GM18907 (cell line): Measurements from ENCODE around the gene MAGI3.
"Not testable (repeated sequence)": the region's sequence is repeated elsewhere in the genome, so short reads cannot be mapped to it uniquely, and the experiment has no call there.

Experiments used
- ATAC-seq: cut with Tn5 transposase; IDR thresholded peaks from one replicate; pipeline ENCODE4 v1.9.1; 2021; ENCODE audit warnings: mild to moderate bottlenecking, moderate library complexity; ENCODE audit not compliant: unreplicated experiment

MAGI3 gene

DNA sequence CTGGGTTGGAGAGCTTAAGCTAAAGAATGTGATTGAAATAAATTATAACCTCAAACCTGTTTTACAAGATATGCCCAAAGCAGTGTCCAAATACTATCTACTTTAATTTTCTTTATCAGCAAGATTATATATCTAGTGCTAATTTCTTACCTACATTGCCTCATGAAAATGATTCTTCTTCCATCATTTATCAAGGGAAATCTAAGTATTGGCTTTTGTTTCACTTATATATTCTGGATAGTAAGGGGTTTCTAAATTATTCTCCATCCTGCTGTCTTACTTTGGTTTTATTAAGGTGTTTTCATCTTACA is 287.8 kb downstream of the MAGI3 start:
- ATAC-seq: no peak

DNA sequence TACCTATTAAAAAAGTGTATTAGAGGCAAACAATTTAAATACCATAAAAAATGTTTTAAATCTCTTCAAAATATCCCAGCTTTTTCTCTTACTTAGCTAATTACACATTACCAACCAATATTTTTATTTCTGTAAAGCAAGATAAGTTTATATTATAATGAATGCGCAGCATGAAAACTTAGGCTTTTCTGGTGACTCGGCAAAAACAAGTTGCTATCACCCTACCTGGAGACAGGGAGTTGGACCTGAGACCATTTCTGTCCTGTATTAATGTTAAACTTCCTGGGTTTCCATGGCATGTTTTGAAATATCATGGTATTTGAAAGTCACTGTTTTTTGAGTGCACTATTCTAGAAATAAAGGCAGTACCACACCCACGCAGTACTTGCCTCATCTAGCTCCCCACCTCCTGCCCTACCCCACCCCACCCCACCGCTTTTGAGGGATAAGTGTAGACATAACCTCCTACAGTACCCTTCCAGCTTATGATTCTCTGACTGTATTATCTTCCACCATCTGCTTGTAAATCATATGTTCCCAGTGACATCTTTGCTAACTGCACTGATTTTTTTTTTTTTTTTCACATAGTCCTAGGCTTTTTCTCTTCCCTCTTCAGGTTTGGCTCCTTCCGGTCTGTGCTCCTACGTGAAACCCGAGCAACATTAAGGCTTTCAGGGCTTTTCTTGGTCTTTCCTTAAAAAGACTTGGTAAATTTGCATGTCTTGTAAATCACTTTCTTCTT is 291.5 kb downstream of the MAGI3 start:
- no peak for ATAC-seq

DNA sequence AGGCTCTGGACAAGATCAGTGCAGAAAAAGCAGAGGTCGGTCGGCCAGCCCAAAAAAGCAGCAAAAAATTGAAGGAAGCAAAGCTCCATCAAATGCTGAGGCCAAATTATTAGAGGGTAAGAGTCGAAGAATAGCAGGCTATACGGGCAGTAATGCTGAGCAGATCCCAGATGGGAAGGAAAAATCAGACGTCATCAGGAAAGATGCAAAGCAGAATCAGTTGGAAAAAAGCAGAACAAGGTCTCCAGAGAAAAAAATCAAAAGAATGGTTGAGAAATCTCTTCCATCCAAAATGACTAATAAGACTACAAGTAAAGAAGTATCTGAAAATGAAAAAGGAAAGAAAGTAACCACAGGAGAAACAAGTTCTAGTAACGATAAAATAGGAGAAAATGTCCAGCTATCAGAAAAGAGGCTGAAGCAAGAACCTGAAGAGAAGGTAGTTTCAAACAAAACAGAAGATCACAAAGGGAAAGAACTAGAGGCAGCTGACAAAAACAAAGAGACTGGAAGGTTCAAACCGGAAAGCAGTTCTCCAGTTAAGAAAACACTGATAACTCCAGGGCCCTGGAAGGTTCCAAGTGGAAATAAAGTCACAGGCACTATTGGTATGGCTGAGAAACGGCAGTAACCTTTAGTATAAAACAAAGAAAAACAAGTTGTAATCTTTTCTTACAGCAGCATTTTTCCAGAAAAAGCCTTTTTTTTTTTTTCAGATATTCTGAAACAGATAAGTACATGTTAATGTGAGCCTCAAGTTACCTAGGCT is 293.3 kb downstream of the MAGI3 start:
- no peak for ATAC-seq

DNA sequence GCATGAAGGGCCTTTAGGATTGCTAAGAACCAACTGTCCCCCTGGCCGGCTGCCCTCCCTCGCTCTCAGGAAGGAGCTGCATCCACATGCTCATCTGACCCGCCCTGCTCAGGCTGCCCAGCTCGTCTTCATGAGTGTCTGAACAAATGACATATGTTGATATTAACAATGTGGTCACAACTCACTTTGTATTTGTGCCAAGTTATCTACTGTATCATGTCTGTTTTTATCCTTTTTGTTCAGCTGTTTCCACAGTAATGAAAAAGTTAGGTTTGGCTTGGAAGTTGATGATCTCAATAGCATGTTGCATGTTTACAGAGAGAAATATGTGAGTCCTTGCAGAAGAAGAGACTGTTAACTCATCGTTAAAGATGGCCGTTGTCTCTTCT is 293.8 kb downstream of the MAGI3 start:
- ATAC-seq: no peak

DNA sequence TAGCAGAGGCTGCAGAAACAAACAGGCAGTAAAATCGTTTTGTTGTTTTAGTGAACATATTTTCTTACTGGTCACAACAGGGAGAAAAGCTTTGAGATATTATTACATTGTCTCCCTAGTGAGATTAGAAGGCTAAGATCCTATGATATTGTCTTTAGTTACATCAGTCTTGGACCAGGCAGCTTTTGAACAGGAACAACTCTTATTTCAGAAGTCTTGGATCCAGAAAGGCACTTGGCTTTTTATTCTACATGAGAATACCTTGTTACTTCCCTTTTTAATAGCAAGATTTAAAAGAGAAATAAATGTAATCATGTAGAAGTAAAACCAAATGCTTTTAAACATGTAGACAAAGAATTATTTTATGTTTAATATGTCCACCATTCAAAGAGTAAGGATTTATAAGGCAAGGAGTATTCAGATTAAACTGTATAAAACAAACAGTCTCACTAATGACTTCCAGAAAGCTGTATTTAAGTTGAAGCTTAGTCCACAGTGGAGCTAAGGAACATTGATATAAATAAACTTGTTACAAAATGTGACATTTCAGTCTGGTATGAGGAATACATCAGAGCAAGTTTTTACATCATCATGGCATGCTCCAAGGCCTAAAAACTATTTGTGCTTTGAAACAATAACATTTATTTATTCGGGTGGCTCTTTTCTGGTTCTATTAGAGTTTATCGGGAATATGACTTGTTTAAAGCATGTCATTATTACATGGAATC is 296.7 kb downstream of the MAGI3 start:
- no peak for ATAC-seq

DNA sequence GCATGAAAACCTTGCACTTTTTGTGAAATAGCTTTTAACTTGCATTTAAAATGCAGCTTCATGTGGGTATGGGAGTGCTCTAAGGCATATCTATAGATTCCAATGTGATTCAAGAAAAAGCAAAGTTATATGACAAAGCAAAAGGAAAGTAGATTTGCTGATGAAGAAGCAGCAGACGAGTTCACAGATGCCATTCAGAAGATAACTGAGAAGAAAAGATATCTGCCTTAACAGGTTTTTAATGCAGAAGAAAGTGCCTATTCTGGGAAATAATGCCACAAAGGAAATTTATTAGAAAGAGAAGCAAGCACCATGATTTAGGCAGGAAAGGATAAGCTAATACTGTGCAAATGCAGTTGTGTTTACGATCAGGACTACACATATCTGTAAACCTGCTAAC is 300.9 kb downstream of the MAGI3 start:
- no peak for ATAC-seq

DNA sequence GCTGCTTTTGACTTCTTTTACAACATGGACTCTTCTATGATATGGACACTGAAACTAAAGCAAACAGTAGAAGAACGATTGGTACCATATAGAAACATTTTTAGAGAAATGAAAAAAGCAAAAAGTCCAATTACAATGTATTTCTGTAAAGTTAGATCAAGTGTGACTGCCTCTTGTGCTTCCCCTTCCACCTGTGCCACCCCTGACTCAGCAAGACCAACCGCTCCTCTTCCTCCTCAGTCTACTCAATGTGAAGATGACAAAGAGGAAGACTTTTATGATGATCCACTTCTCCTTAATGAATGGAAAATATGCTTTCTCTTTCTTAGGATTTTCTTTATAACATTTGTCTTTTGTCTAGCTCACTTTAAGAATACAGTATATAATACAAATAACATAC is 302.0 kb downstream of the MAGI3 start:
- no peak for ATAC-seq

DNA sequence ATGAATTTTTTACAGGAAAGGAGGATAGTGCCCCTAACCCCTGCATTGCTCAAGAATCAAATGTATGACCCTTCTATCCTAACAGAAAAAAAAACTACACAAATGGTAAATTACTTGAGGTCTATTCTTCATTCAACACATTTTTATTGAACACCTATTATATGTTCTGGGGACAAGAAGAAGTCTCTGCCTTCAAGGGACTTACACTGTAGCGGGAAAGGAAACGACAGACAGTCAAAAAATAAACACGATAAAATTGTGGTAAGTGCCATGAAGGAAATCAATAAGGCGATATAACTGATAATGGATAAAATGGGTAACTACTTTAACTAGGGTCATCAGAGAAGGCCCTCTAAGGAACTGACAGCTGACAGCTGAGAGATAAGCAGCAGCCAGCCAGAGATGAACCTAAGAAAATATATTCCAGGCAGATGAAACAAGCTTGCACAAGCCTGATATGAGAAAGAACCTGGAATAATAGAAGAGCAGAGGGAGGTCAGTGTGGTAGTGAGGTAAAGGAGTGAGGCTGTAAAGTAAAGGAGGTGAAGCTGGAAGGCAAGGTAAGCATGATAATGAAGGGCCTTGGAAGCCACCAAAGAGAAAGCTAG is 302.6 kb downstream of the MAGI3 start:
- ATAC-seq: no peak

DNA sequence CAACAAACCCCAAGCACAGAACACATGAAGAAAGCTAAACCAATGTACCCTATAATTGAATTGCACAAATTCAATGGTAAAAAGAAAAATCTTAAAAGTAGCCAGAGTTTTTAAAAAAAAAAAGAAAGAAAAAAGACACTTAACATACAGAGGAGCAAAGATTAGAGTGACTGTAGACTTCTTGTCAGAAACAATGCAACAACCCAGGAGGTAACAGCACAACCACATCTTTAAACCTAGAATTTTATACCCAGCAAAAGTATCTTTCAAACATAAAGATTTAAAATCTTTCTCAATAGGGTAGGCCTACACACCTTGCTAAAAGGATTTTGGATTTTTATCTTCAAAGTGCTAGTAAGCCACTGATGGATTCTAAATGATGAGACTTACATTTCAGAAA is 304.6 kb downstream of the MAGI3 start:
- ATAC-seq: no peak

DNA sequence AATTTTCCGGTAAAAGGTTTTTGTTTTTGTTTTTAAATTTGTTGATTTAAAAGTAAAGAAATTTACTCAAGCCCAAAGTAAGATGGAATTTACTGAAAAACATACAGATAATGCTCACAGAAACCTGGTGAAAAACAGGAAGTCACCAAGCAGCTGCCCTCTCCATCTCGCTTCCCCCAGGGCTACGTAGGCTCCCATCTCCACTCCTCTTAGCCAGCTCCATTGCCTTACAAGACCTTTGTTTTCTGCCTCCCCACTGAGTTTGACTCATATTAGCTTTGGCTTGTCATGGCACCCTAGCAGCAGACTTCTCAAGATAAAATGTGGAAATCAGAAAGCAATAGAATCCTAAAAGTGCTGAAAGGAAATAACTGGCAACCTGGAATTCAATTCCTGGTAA is 311.1 kb downstream of the MAGI3 start:
- no peak for ATAC-seq

DNA sequence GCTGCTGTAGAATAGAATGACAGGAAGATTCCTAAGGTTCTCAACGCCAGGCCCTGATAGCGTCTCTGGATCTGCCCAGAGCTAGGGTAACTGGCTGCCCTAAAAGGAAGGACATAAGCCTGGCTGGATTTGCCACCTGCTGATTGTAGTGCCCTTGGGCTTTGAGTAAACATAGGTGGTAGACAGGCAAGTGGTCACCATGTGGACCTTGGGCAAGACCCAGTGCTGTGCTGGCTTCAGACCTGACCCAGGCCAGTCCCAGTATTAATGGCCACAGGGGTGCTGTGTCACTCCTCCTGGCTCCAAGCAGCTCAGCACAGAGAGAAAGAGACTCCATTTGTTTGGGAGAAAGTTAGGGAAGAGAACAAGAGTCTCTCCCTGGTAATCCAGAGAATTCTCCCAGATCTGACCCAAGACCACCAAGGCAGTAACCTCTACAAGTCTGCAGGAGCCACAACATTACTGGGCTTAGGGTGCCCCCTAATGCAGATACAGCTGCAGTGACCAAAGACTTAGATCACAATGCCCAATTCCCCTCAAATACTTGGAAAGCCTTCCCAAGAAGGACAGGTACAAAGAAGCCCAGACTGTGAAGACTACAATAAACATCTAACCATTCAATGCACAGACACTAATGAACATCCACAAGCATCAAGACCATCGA is 324.4 kb downstream of the MAGI3 start:
- ATAC-seq: no peak

DNA sequence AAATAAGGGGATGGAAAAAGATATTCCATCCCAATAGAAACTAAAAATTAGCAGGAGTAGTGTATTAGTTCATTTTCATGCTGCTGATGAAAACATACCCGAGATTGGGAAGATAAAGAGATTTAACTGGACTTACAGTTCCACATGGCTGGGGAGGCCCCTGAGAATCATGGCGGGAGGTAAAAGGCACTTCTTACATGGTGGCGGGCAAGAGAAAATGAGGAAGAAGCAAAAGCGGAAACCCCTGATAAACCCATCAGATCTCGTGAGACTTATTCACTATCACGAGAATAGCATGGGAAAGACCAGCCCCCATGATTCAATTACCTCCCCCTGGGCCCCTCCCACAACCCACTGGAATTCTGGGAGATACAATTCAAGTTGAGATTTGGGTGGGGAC is 327.2 kb downstream of the MAGI3 start:
- not testable (repeated sequence) for ATAC-seq

DNA sequence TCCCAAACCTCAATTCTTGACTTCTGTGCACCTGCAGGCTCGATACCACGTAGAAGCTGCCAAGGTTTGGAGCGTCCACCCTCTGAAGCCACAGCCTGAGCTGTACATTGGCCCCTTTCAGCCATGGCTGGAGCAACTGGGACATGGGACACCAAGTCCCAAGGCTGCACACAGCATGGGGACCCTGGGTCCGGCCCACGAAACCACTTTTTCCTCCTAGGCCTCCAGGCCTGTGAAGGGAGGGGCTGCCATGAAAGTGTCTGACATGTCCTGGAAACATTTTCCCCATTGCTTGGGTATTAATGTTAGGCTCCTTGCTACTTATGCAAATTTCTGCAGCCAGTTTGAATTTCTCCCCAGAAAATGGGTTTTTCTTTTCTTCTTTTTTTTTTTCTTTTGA is 328.3 kb downstream of the MAGI3 start:
- not testable (repeated sequence) for ATAC-seq

DNA sequence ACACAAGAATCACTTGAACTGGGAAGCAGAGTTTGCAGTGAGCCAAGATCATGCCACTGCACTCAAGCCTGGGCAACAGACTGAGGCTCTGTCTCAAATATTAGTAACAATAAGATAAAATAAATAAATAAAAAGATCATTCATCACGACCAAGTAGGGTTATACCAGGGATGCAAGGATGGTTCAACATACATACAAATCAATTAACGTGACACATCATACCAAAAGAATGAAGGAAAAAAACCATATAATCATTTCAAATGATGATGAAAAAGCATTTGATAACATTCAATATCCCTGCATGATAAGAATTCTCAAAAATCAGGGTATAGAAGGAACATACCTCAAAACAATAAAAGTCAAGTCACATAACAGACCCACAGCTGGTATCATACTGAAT is 330.7 kb downstream of the MAGI3 start:
- no peak for ATAC-seq

DNA sequence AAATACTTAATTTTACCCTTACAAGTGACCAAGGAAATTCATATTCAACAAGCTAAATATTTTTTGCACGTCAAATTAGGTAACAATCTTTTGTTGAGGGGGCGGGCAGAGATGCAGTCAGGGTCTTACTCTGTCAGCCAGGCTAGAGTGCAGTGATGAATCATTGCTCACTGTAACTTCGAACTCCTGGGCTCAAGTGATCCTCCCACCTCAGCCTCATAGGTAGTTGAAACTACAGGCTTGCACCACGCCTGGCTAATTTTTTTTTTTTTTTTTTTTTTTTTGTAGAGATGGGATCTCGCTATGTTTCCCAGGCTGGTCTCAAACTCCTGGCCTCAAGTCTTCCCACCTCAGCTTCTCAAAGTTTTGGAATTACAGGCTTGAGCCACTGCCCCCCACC is 342.5 kb downstream of the MAGI3 start:
- no peak for ATAC-seq

DNA sequence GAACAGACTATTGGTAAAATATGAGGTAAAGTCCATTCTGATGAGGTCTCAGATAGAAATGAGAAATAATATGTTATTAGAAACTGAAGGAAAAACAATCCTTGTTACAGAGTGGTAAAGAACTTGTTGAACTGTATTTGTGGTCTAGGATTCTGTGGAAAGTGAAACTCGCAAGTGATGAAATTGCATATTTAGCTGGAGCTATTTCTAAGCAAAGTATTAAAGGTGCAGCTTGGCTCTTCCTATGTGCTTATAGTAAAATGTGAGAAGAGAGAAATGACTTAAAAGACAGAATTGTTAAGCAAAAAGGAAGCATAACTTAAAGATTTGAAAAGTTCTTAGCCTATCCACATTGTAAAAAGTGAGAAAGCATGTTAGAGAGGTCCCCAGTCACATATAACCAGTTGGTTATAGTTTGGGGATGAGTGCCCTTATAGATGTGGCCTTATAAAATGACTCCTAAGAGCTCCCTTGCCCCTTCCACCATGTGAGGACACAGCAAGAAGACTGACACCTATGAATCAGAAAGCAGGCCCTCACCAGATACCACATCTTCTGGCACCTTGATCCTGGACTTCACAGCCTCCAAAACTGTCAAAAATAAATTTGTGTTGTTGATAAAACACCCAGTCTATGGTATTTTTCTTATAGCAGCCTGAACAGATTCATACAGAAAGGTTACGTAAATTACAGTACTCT is 344.2 kb downstream of the MAGI3 start:
- no peak for ATAC-seq
